Measurements from ENCODE around the gene CEACAM21.

DNA sequence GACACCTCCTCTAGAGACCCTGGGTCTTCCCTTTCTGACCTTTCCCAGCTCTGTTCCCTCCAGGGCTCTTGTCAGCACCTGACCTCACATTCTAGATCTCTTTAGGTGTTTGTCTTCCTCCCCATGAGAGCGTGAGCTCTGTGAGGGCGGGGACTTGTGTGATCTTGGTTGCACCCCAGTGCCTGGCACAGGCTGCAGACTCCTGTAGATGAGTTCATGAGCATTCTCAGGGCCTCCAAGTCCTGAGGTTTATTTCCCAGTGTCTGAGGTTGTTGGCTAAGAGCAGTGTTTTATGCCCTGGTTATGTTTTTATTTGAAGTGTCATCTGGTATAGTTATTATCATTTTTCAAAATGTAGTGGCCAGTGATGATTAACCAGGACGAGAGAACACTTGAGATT is 50.3 kb downstream of the CEACAM21 start:
- TF ChIP-seq, protein P1, sequence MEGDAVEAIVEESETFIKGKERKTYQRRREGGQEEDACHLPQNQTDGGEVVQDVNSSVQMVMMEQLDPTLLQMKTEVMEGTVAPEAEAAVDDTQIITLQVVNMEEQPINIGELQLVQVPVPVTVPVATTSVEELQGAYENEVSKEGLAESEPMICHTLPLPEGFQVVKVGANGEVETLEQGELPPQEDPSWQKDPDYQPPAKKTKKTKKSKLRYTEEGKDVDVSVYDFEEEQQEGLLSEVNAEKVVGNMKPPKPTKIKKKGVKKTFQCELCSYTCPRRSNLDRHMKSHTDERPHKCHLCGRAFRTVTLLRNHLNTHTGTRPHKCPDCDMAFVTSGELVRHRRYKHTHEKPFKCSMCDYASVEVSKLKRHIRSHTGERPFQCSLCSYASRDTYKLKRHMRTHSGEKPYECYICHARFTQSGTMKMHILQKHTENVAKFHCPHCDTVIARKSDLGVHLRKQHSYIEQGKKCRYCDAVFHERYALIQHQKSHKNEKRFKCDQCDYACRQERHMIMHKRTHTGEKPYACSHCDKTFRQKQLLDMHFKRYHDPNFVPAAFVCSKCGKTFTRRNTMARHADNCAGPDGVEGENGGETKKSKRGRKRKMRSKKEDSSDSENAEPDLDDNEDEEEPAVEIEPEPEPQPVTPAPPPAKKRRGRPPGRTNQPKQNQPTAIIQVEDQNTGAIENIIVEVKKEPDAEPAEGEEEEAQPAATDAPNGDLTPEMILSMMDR (IDR thresholded peaks at IDR 0.05) = no peak
- no peak for TF ChIP-seq POLR2A (IDR thresholded peaks at IDR 0.05)
